Spleen (tissue), 7 donors: ENCODE measurements around the gene AMD1.

Experiments
- CTCF ChIP-seq, 11 experiments: fragments of 200-600 bp in 7 of 11; fragments of 450-650 bp in 4 of 11; sonication (generic) in 4 of 11; IDR thresholded peaks in 8 of 11; conservative IDR thresholded peaks in 3 of 11; 1 replicate in 7 of 11; 2 replicates in 4 of 11; pipeline versions ENCODE4 v1.4.0 to v1.8.0; 2016 to 2021; ENCODE audit warnings: antibody characterized with exemption in 11 of 11, inconsistent platforms in 4 of 11, mild to moderate bottlenecking in 1 of 11
- POLR2A ChIP-seq, 3 donors: fragments of 450-650 bp; IDR thresholded peaks; one replicate each; pipeline ENCODE4 v1.5.1; 2017; ENCODE audit warnings: antibody characterized with exemption in 3 of 3, mild to moderate bottlenecking in 1 of 3
- POLR2AphosphoS5 ChIP-seq, 3 donors: sonication (generic); formaldehyde crosslinking; IDR thresholded peaks; one replicate each; pipeline ENCODE4 v1.5.1; 2017; ENCODE audit warnings: antibody characterized with exemption in 3 of 3
- donor health status: DM: no; HTN: no; CAD: no; lungs with moderate emphysema.
- donor health status: DM: no; HTN: no; CAD: no.
- donor health status: DM: no; HTN: no; CAD: no.

- no peak for TF ChIP-seq POLR2A (IDR thresholded peaks at IDR 0.05)
- TF ChIP-seq CTCF (IDR thresholded peaks at IDR 0.05 in 8 of 11, conservative IDR thresholded peaks at IDR 0.05 in 3 of 11) = no peak
- TF ChIP-seq POLR2AphosphoS5 (IDR thresholded peaks at IDR 0.05) = no peak
Measured at GRCh38 chr6:110886555-110887167, 12.1 kb downstream of the AMD1 start.
